SK-N-SH treated with all-trans-retinoic acid at 6 μM for 48 hours (cell line): Measurements from ENCODE around the gene CD244.

Experiments used
- ATAC-seq: fragments of 200-7000 bp; cut with Tn5 transposase; 3 replicates; pipeline ENCODE4 v1.9.1; 2020; ENCODE audit warnings: mild to moderate bottlenecking, moderate library complexity
- ARNTL ChIP-seq: fragments of 450-650 bp; formaldehyde crosslinking; IDR thresholded peaks from 2 replicates; pipeline ENCODE4 v1.5.0; 2020; ENCODE audit warnings: low read depth, mild to moderate bottlenecking, moderate library complexity, borderline replicate concordance
- BACH2 ChIP-seq: fragments of 250-450 bp; sonication (Bioruptor Pico); IDR thresholded peaks from 2 replicates; pipeline ENCODE4 v1.9.0; 2021; ENCODE audit warnings: mild to moderate bottlenecking, borderline replicate concordance
- CSDC2 ChIP-seq: fragments of 250-450 bp; sonication (Bioruptor Pico); IDR thresholded peaks from 2 replicates; pipeline ENCODE4 v1.5.0; 2020; ENCODE audit warnings: mild to moderate bottlenecking, moderate library complexity
- ESRRG ChIP-seq: fragments of 250-450 bp; sonication (Bioruptor Pico); IDR thresholded peaks from 2 replicates; pipeline ENCODE4 v1.6.1; 2021; ENCODE audit warnings: mild to moderate bottlenecking
- GLIS3 ChIP-seq: fragments of 250-450 bp; sonication (Bioruptor Pico); IDR thresholded peaks from 2 replicates; pipeline ENCODE4 v1.5.0; 2020; ENCODE audit warnings: mild to moderate bottlenecking, moderate library complexity
- ISL1 ChIP-seq: fragments of 250-450 bp; sonication (Bioruptor Pico); IDR thresholded peaks from 2 replicates; pipeline ENCODE4 v2.1.2; 2022; ENCODE audit warnings: mild to moderate bottlenecking, moderate library complexity
- OSR1 ChIP-seq: fragments of 250-450 bp; sonication (Bioruptor Pico); IDR thresholded peaks from 2 replicates; pipeline ENCODE4 v1.8.0; 2022; ENCODE audit warnings: moderate library complexity, mild to moderate bottlenecking, inconsistent platforms
- PPARA ChIP-seq: fragments of 250-450 bp; sonication (Bioruptor Pico); IDR thresholded peaks from 2 replicates; pipeline ENCODE4 v1.5.0; 2020; ENCODE audit warnings: mild to moderate bottlenecking, borderline replicate concordance
- RARB ChIP-seq: fragments of 250-450 bp; sonication (Bioruptor Pico); IDR thresholded peaks from 2 replicates; pipeline ENCODE4 v1.8.0; 2021; ENCODE audit warnings: mild to moderate bottlenecking, moderate library complexity
- SNAI2 ChIP-seq: fragments of 250-450 bp; sonication (Bioruptor Pico); IDR thresholded peaks from 2 replicates; pipeline ENCODE4 v1.5.0; 2020; ENCODE audit warnings: mild to moderate bottlenecking, moderate library complexity
- TCF4 ChIP-seq: fragments of 250-450 bp; sonication (Bioruptor Pico); IDR thresholded peaks from 2 replicates; pipeline ENCODE4 v1.8.0; 2021; ENCODE audit warnings: mild to moderate bottlenecking, moderate library complexity, borderline replicate concordance
- TOX ChIP-seq: fragments of 250-450 bp; sonication (Bioruptor Pico); IDR thresholded peaks from 2 replicates; pipeline ENCODE4 v1.8.0; 2021; ENCODE audit warnings: mild to moderate bottlenecking, moderate library complexity, borderline replicate concordance
- ZFP3 ChIP-seq: fragments of 250-450 bp; sonication (Bioruptor Pico); IDR thresholded peaks from 2 replicates; pipeline ENCODE4 v1.5.0; 2020; ENCODE audit warnings: mild to moderate bottlenecking, moderate library complexity
- ZNF565 ChIP-seq: fragments of 450-650 bp; formaldehyde crosslinking; conservative IDR thresholded peaks from 2 replicates; pipeline ENCODE4 v1.5.0; 2020; ENCODE audit warnings: low read depth, mild to moderate bottlenecking, moderate library complexity
- ZNF70 ChIP-seq: fragments of 450-650 bp; formaldehyde crosslinking; IDR thresholded peaks from 2 replicates; pipeline ENCODE4 v1.5.0; 2020; ENCODE audit warnings: mild to moderate bottlenecking, moderate library complexity
- ZNF8 ChIP-seq: fragments of 450-650 bp; formaldehyde crosslinking; IDR thresholded peaks from 2 replicates; pipeline ENCODE4 v1.5.0; 2020; ENCODE audit warnings: mild to moderate bottlenecking, moderate library complexity
- TF ChIP-seq, protein P1 (sequence below): fragments of 250-450 bp; sonication (Bioruptor Pico); IDR thresholded peaks from 2 replicates; pipeline ENCODE4 v1.8.0; 2021; ENCODE audit warnings: low read depth, mild to moderate bottlenecking, moderate library complexity, borderline replicate concordance
- TF ChIP-seq, protein P2 (sequence below): fragments of 250-450 bp; sonication (Bioruptor Pico); IDR thresholded peaks from 2 replicates; pipeline ENCODE4 v1.5.0; 2020; ENCODE audit warnings: mild to moderate bottlenecking, moderate library complexity
- TF ChIP-seq, protein P3 (sequence below): fragments of 250-450 bp; sonication (Bioruptor Pico); IDR thresholded peaks from 2 replicates; pipeline ENCODE4 v1.8.0; 2020; ENCODE audit warnings: mild to moderate bottlenecking, moderate library complexity, borderline replicate concordance

The CD244 gene

DNA sequence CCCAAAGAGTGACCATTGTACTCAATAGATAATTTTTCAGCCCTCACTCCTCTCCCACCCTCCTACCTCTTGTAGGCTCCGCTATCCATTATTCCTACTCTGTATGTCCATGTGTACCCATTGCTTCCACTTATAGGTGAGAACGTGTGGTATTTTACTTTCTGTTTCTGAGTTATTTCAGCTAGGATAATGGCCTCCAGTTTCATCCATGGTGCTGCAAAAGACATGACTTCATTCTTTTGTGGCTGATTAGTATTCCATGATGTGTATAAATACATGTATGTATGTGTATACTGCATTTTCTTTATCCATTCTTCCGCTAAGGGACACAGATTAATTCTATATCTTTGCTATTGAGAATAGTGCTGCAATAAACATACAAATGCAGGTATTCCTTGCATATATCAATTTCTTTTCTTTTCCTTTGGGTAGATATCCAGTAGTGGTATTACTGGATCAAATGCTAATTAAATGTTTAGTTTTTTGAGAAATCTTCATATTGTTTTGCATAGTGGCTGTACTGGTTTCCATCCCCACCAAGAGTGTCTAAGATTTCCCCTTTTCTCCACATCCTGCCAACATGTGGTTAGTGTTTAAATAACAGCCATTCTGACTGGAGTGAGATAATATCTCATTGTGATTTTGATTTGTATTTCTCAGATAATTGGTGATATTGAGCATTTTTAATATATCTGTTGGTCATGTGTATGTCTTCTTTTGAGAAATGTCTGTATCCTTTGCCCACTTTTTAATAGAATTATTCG, 61.9 kb downstream of the CD244 start (continued):
- TF ChIP-seq, protein P1, sequence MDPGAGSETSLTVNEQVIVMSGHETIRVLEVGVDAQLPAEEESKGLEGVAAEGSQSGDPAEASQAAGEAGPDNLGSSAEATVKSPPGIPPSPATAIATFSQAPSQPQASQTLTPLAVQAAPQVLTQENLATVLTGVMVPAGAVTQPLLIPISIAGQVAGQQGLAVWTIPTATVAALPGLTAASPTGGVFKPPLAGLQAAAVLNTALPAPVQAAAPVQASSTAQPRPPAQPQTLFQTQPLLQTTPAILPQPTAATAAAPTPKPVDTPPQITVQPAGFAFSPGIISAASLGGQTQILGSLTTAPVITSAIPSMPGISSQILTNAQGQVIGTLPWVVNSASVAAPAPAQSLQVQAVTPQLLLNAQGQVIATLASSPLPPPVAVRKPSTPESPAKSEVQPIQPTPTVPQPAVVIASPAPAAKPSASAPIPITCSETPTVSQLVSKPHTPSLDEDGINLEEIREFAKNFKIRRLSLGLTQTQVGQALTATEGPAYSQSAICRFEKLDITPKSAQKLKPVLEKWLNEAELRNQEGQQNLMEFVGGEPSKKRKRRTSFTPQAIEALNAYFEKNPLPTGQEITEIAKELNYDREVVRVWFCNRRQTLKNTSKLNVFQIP, result no peak
- no peak for TF ChIP-seq TOX (CRISPR knock-in tag)

DNA sequence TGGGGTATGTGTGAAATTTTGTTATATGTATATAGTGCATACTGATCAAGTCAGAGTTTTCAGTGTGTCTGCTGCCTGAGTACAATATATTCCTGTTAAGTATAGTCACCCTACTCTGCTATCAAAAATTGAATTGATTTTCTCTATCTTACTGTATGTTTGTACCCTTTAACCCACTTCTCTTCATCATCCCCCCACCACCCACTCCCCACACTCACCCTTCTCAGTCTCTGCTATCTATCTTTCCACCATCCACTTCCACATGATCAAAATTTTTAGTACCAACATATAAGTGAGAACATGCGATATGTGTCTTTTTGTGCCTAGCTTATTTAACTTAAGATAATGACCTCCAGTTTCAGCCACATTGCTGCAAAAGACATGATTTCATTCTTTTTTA, 62.5 kb downstream of the CD244 start:
- no peak for ATAC-seq
- TF ChIP-seq PPARA (no peak), ARNTL (CRISPR knock-in tag) (no peak), GLIS3 (CRISPR knock-in tag) (no peak), ISL1 (CRISPR knock-in tag) (no peak), TOX (CRISPR knock-in tag) (no peak), SNAI2 (CRISPR knock-in tag) (no peak), ZFP3 (CRISPR knock-in tag) (no peak), ZNF8 (CRISPR knock-in tag) (no peak), CSDC2 (no peak), TCF4 (CRISPR knock-in tag) (no peak), BACH2 (CRISPR knock-in tag) (no peak), ZNF565 (CRISPR knock-in tag) (no peak), OSR1 (CRISPR knock-in tag) (no peak)
- TF ChIP-seq, protein P2, sequence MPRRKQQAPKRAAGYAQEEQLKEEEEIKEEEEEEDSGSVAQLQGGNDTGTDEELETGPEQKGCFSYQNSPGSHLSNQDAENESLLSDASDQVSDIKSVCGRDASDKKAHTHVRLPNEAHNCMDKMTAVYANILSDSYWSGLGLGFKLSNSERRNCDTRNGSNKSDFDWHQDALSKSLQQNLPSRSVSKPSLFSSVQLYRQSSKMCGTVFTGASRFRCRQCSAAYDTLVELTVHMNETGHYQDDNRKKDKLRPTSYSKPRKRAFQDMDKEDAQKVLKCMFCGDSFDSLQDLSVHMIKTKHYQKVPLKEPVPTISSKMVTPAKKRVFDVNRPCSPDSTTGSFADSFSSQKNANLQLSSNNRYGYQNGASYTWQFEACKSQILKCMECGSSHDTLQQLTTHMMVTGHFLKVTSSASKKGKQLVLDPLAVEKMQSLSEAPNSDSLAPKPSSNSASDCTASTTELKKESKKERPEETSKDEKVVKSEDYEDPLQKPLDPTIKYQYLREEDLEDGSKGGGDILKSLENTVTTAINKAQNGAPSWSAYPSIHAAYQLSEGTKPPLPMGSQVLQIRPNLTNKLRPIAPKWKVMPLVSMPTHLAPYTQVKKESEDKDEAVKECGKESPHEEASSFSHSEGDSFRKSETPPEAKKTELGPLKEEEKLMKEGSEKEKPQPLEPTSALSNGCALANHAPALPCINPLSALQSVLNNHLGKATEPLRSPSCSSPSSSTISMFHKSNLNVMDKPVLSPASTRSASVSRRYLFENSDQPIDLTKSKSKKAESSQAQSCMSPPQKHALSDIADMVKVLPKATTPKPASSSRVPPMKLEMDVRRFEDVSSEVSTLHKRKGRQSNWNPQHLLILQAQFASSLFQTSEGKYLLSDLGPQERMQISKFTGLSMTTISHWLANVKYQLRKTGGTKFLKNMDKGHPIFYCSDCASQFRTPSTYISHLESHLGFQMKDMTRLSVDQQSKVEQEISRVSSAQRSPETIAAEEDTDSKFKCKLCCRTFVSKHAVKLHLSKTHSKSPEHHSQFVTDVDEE (CRISPR knock-in tag), result no peak

DNA sequence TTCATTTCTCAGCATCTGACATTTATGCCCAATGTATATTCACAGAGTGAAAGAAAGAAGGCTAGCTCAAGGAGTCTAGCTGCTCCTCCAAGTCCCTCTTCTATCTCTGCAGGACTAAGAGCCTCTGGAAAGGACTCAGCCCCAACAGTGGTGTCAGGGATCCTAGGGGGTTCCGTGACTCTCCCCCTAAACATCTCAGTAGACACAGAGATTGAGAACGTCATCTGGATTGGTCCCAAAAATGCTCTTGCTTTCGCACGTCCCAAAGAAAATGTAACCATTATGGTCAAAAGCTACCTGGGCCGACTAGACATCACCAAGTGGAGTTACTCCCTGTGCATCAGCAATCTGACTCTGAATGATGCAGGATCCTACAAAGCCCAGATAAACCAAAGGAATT, 63.0 kb downstream of the CD244 start:
- ATAC-seq, result no peak
- no peak for TF ChIP-seq TCF4 (CRISPR knock-in tag)
- no peak for TF ChIP-seq ISL1 (CRISPR knock-in tag)
- TF ChIP-seq ZFP3 (CRISPR knock-in tag), result no peak
- no peak for TF ChIP-seq ARNTL (CRISPR knock-in tag)
- TF ChIP-seq, protein P2 (CRISPR knock-in tag), result no peak
- TF ChIP-seq CSDC2, result no peak
- TF ChIP-seq ESRRG, result no peak
- TF ChIP-seq PPARA, result no peak
- no peak for TF ChIP-seq ZNF565 (CRISPR knock-in tag)
- TF ChIP-seq ZNF70 (CRISPR knock-in tag), result no peak
- TF ChIP-seq, protein P3, sequence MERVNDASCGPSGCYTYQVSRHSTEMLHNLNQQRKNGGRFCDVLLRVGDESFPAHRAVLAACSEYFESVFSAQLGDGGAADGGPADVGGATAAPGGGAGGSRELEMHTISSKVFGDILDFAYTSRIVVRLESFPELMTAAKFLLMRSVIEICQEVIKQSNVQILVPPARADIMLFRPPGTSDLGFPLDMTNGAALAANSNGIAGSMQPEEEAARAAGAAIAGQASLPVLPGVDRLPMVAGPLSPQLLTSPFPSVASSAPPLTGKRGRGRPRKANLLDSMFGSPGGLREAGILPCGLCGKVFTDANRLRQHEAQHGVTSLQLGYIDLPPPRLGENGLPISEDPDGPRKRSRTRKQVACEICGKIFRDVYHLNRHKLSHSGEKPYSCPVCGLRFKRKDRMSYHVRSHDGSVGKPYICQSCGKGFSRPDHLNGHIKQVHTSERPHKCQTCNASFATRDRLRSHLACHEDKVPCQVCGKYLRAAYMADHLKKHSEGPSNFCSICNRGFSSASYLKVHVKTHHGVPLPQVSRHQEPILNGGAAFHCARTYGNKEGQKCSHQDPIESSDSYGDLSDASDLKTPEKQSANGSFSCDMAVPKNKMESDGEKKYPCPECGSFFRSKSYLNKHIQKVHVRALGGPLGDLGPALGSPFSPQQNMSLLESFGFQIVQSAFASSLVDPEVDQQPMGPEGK (CRISPR knock-in tag), result no peak
- no peak for TF ChIP-seq GLIS3 (CRISPR knock-in tag)
- no peak for TF ChIP-seq OSR1 (CRISPR knock-in tag)
- no peak for TF ChIP-seq RARB (CRISPR knock-in tag)
- TF ChIP-seq TOX (CRISPR knock-in tag), result no peak
- no peak for TF ChIP-seq ZNF8 (CRISPR knock-in tag)
